Heart left ventricle (tissue), 13 donors: ENCODE results near the gene TRIM17.

Source experiments
- CTCF ChIP-seq, 12 donors: fragments of 200-600 bp; sonication (generic) in 4 of 12; IDR thresholded peaks; one replicate each; pipeline versions ENCODE4 v1.5.0 to v1.8.0; 2018 to 2022; ENCODE audit warnings: antibody characterized with exemption in 12 of 12, mild to moderate bottlenecking in 5 of 12
- POLR2A ChIP-seq, 2 donors: fragments of 450-650 bp; IDR thresholded peaks; one replicate each; pipeline ENCODE4 v1.6.1; 2017; ENCODE audit warnings: antibody characterized with exemption in 2 of 2, mild to moderate bottlenecking in 2 of 2, moderate library complexity in 2 of 2
- donor health status: ischemic (EF 13 %, LVEDD 7.1; RV severe dilation, severe dysfunction).
- donor health status: DM: no; HTN: yes; CAD: no.
- donor health status: DM: no; HTN: no; CAD: no.
- donor health status: ischemic (EF 25% LVEDD 6.9; RV normal size, moderate dysfunction).
- donor health status: ischemic (EF 25% LVEDD 5.7; RV mildly dilated, moderate dysfunction).
- donor health status: ischemic (EF 35%, LVEDD 5.7; RV mildly dilated, moderate dysfunction).
- donor health status: nonischemic (EF 11% LVEDD 7.7; RV severe dilation, severe dysfunction).
- donor health status: DM: yes; HTN: yes; CAD: no.
- donor health status: PGD.
- donor health status: ischemic (EF 29% LVEDD 5.4; RV normal size, mild dysfunction).
- donor health status: nonischemic (EF 23%, LVEDD 6.1; RV moderate dilation, normal function).

GRCh38 chr1:228417483-228418203 is 982 bp upstream of the TRIM17 start:
- no peak for TF ChIP-seq CTCF (IDR thresholded peaks at IDR 0.05)
- no peak for TF ChIP-seq POLR2A (IDR thresholded peaks at IDR 0.05)
